GM10266 (cell line): ENCODE measurements around the gene BBS9.
"Not testable (repeated sequence)": the region's sequence is repeated elsewhere in the genome, so short reads cannot be mapped to it uniquely, and the experiment has no call there.

ENCODE experiments used
- DNase-seq: peaks from one replicate; pipeline ENCODE4 v3.0.0; 2012; ENCODE audit errors: extremely low spot score
- TF ChIP-seq, protein P1 (sequence below): IDR thresholded peaks from 2 replicates; pipeline ENCODE4 v1.5.1; 2012; ENCODE audit warnings: mild to moderate bottlenecking, low read depth; ENCODE audit not compliant: control insufficient read depth, insufficient read depth; ENCODE audit errors: missing control alignments

The BBS9 gene

DNA sequence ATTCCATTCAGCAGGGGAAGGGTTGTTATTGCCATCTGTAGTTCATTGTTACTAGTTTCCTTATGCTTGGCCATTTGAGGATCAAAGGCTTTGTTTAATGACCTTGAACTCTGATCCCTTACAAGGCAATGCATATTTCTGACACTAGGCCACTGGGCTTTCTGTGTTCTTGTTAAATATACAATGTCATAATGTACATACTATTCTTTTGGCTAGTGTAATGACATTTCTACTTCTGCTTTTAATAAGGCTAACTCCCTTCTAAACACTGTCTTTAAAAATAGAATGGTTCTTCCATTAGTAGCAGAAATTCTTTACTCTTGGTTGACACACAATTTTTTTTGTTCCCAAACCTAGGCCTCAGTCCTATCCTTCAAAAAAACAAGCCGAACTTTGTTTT, 86.6 kb downstream of the BBS9 start:
- TF ChIP-seq, protein P1, sequence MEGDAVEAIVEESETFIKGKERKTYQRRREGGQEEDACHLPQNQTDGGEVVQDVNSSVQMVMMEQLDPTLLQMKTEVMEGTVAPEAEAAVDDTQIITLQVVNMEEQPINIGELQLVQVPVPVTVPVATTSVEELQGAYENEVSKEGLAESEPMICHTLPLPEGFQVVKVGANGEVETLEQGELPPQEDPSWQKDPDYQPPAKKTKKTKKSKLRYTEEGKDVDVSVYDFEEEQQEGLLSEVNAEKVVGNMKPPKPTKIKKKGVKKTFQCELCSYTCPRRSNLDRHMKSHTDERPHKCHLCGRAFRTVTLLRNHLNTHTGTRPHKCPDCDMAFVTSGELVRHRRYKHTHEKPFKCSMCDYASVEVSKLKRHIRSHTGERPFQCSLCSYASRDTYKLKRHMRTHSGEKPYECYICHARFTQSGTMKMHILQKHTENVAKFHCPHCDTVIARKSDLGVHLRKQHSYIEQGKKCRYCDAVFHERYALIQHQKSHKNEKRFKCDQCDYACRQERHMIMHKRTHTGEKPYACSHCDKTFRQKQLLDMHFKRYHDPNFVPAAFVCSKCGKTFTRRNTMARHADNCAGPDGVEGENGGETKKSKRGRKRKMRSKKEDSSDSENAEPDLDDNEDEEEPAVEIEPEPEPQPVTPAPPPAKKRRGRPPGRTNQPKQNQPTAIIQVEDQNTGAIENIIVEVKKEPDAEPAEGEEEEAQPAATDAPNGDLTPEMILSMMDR, result no peak
- no peak for DNase-seq

DNA sequence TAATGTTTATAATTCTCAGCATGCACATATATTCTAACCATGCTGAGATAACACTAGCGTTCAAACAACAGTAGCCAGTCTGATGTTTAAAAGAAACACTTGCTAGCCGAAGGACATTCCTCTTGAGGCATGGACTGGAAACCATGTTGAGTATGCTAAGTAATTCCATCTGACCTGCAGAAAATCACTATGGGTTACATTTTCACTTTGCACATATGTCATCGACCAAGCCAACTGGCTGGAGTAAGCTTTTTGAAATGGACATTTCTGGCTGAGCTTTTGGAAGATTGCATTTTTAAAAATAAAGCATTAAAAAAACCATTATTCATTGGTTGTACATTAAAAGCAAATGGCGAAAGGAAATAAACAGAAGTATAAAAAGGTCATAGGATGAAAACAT, 88.2 kb downstream of the BBS9 start:
- TF ChIP-seq, protein P1, result no peak
- no peak for DNase-seq

DNA sequence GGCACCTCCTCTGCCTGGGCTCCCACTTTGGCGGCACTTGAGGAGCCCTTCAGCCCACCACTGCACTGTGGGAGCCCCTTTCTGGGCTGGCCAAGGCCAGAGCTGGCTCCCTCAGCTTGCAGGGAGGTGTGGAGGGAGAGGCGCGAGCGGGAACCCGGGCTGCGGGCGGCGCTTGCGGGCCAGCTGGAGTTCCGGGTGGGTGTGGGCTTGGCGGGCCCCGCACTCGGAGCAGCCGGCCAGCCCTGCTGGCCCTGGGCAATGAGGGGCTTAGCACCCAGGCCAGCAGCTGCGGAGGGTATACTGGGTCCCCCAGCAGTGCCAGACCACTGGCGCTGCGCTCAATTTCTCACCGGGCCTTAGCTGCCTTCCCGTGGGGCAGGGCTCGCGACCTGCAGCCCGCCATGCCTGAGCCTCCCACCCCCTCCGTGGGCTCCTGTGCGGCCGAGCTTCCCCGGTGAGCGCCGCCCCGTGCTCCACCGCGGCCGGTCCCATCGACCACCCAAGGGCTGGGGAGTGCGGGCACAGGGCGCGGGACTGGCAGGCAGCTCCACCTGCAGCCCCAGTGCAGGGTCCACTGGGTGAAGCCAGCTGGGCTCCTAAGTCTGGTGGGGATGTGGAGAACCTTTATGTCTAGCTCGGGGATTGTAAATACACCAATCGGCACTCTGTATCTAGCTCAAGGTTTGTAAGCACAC, 89.6 kb downstream of the BBS9 start:
- not testable (repeated sequence) for DNase-seq

DNA sequence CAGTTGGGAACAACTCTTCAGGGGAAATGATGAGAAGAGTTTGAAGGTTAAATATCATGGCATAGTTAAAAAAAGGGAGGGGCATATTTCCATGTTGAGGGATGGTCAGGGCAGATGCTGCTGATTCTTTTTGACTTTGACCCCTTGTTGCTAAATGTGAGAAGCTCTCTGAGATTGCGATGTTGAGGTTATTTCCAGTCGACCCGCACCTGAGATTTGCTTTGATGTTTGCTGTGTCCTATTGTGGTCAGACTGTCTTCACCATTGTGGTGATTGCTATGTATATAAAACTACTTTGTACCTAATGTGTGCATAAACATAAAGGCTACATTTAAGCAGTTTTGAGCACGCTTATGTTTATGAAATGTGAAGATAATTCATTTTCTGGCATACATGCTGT, 90.9 kb downstream of the BBS9 start:
- TF ChIP-seq, protein P1, result no peak
- DNase-seq, result no peak

DNA sequence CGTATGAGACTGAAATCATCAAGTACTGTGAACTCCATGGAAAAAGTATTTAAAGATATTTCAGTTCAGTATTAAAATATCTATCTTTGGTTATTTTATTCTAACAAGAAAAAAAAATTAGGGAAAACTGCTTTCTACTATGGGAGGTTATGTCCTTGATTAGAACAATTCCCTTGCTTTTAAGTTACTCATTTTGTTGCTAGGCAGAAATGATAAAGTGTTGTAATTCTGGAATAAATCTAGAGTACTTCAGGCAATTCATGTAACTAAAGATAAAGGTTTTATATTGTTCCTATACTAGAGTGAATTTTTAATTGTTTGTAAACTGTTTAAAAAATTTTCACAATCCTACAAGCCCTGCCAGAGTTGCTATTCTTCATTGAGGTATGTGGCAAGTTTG, 92.0 kb downstream of the BBS9 start:
- no peak for DNase-seq
- TF ChIP-seq, protein P1, result no peak

DNA sequence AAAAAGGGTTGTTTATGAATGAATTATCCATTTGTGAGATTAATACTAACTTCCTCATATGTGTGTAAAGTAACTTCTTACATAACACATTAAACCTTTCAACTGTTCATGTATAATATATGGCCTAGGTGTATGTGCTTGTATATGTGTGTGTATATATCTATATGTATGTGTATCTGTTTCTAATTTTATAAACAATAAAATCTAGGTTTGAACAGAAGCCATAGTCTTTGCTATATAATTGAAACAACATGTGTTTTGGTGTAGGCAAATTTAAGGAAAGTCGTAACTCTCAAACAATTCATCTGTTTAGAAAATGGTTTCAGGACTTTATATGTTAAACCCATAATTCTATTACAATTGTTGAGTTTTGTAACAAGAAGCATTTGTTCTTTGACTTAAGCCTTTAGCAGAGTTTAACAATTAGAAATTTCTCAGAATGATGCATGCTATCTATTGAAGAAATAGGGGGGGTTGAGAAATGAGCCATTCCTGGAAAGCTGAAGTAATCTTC, 103.3 kb downstream of the BBS9 start:
- TF ChIP-seq, protein P1, result no peak
- no peak for DNase-seq

DNA sequence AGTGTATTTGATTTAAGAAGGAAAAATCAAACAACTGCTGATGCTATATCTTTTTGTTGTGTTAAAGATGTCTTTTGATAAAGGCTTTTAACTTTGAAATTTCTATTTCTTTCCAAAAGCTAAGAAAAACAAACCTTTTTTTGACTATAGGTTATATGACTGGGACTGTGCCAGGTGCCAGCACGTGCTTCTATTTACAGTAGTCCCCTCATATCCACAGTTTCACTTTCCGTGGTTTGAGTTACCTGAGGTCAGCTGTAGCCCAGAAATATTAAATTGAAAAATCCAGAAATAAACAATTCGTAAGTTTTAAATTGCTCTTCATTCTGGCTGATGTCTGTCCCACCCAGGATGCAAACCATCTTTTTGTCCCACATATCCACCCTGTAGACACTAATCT, 104.3 kb downstream of the BBS9 start:
- no peak for DNase-seq
- TF ChIP-seq, protein P1, result no peak

DNA sequence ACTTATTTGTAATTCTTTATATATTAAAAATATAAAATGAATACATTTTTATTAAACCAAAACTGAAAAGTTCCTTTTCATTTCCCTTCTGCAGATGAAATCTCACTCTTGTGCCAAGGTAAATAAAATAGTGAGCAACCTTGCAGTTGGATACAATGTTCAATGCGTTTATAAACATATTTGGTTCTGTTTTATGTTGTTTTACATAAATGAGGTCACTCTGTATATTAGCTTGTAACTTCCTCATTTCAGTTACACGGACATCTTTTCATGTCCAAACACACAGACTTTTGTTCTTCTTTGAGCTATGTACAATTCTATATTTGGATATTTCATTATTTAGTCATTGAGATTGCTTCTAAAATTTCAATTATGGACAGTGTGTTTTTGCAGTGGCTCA, 107.7 kb downstream of the BBS9 start:
- TF ChIP-seq, protein P1, result no peak
- no peak for DNase-seq
